ENCODE data around the gene MORN1. TPM values are rescaled to one million over a fixed set of nuclear protein-coding genes. Genes with fewer than 3 reads are reported as not detected.

MORN1 gene
- total RNA-seq, 4 donors from 2014 or later = 4.9 to 21.5 (median 15.9) TPM

DNA sequence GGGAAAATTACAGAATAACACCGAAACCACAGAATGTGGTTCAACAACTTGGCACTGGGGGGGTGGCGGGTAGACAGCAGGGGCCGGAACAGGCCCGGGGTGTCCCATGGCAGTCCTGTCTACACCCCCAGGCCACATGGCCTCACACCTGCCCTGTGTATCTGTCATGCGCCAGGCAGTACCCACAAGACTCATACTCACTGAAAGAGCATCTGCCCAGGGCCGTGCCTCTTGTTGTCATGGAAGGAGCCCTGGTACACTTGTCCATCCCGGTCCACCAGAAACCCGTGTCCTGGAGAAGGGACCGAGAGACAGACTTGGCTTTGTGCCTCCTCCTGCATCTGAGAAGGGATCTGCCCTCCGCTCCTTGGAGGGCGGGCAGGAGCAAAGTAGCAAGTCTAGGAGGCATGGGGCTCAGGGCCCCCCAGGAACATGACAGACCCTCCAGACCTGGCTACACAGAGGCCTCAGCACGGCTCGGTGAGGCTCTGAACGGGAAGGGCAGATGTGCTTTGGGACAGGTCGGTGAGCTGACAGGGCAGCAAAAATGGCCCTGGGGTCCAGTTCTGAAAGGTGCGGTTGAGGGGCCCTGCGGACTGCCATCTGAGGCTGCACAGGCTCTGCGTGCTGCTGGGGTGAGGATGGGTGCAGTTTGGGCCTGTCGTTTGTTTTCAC lies 5.6 kb downstream of the MORN1 start:
- no peaks in the 10 kb centered on the region for H3K9me3 ChIP-seq
- H3K4me3 ChIP-seq = no peak overlapping the region
- H3K36me3 ChIP-seq = no peaks in the 10 kb centered on the region
- peak in 2 of 3 donors; percentile 37 to 42 for DNase-seq
- peaks cover 0 to 21% (median 11%) of the 10 kb centered on the region in 4 donors for H3K4me1 ChIP-seq
- TF ChIP-seq, protein P1, sequence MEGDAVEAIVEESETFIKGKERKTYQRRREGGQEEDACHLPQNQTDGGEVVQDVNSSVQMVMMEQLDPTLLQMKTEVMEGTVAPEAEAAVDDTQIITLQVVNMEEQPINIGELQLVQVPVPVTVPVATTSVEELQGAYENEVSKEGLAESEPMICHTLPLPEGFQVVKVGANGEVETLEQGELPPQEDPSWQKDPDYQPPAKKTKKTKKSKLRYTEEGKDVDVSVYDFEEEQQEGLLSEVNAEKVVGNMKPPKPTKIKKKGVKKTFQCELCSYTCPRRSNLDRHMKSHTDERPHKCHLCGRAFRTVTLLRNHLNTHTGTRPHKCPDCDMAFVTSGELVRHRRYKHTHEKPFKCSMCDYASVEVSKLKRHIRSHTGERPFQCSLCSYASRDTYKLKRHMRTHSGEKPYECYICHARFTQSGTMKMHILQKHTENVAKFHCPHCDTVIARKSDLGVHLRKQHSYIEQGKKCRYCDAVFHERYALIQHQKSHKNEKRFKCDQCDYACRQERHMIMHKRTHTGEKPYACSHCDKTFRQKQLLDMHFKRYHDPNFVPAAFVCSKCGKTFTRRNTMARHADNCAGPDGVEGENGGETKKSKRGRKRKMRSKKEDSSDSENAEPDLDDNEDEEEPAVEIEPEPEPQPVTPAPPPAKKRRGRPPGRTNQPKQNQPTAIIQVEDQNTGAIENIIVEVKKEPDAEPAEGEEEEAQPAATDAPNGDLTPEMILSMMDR (IDR thresholded peaks at IDR 0.05) = no peak
- TF ChIP-seq POLR2A (IDR thresholded peaks at IDR 0.05) = no peak
- no peaks in the 10 kb centered on the region for H3K27me3 ChIP-seq
- H3K27ac ChIP-seq = no peak overlapping the region

DNA sequence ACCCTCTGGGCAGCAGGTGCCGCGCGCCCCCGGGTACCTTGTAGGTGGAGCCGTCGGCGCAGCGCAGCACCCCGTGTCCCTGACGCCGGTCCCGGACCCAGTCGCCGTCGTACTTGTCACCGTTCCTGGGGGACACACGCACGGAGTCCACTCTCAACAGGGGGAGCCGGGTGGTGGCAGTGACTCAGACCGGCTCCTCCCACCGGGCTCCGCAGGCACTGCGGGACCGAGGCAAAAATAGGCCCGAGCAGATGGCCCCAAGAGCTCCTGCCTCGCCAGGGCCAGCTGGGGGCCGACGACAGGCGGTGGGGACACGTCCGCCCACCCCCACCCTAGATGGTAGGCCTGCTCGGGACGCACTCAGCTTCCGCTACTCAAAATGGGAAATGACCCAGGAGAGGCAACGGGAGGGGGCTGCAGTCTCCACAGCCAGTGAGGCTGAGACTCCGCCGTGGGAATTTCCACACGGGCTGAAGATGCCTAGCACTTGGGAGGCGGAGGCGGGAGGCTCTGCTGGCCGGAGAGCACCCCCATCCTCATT lies 6.3 kb downstream of the MORN1 start:
- peaks cover 0 to 14% (median 7%) of the 10 kb centered on the region in 4 donors for H3K4me1 ChIP-seq
- H3K27ac ChIP-seq = peak overlapping the region in 1 of 4 donors; percentile 2
- no peak overlapping the region for H3K4me3 ChIP-seq
- no peaks in the 10 kb centered on the region for H3K36me3 ChIP-seq
- DNase-seq = peak in 2 of 3 donors; percentile 41 to 44
- H3K9me3 ChIP-seq = no peaks in the 10 kb centered on the region
- H3K27me3 ChIP-seq = no peaks in the 10 kb centered on the region
- TF ChIP-seq, protein P1 (IDR thresholded peaks at IDR 0.05) = no peak
- no peak for TF ChIP-seq POLR2A (IDR thresholded peaks at IDR 0.05)

DNA sequence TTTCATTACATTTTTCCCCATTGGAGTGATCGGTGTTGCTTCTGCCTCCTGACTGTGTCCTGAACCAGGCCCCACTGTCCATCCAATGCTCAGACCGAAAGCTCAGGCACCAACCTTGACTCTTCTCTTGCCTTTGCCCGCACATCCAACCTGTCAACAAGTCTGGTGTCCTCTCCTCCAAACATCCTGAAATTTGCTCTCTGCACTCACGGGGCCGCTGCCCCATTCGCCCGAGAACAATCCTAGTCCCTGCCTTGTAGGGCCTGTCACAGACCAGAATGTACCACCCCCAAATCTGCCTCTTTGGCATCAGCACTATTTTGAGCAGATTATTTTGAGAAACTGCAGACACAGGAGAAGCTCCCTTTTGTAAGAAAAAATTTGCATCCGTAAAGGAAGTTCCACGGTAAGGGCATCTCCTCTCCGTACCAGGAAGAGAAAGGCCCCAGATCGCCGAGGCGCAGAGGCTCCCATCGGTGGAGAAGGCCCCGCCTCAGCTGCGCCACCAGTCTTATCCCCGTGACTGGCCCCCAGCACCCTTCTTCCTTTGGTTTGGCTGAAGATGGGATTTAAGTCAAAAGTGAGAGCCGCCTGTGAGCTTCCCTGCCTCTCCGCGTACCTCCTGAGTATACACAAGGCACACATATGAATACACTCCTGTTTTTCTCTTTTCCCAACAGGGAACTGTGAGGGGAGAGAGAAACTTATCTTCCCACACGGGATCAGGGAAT lies 7.1 kb downstream of the MORN1 start:
- no peaks in the 10 kb centered on the region for H3K36me3 ChIP-seq
- H3K27ac ChIP-seq = no peak overlapping the region
- H3K4me3 ChIP-seq = no peak overlapping the region
- peak in 1 of 3 donors; percentile 34 for DNase-seq
- H3K9me3 ChIP-seq = no peaks in the 10 kb centered on the region
- no peaks in the 10 kb centered on the region for H3K27me3 ChIP-seq
- TF ChIP-seq, protein P1 (IDR thresholded peaks at IDR 0.05) = no peak
- TF ChIP-seq POLR2A (IDR thresholded peaks at IDR 0.05) = no peak
- H3K4me1 ChIP-seq = peaks cover 0 to 13% (median 5%) of the 10 kb centered on the region in 4 donors

- Histone ChIP-seq H3K27me3 (no peaks in the 10 kb centered on the region), H3K9me3 (no peaks in the 10 kb centered on the region), H3K4me1 (peaks cover 0 to 13% (median 5%) of the 10 kb centered on the region in 4 donors), H3K4me3 (no peak overlapping the region), H3K27ac (no peak overlapping the region), H3K36me3 (no peaks in the 10 kb centered on the region)
- no peak for TF ChIP-seq POLR2A (IDR thresholded peaks at IDR 0.05)
- TF ChIP-seq, protein P1 (IDR thresholded peaks at IDR 0.05) = no peak
- peak in 1 of 3 donors; percentile 39 for DNase-seq
Measured at GRCh38 chr1:2383576-2383975, 7.8 kb downstream of the MORN1 start.

- peak in 2 of 3 donors; percentile 66 for DNase-seq
- Histone ChIP-seq H3K9me3 (no peaks in the 10 kb centered on the region), H3K4me3 (no peak overlapping the region), H3K36me3 (no peaks in the 10 kb centered on the region), H3K27ac (no peak overlapping the region), H3K4me1 (peaks cover 0 to 13% (median 5%) of the 10 kb centered on the region in 4 donors), H3K27me3 (no peaks in the 10 kb centered on the region)
- TF ChIP-seq, protein P1 (IDR thresholded peaks at IDR 0.05) = peak in 3 of 6 experiments; percentile 41 to 51 (median 41)
- no peak for TF ChIP-seq POLR2A (IDR thresholded peaks at IDR 0.05)
Measured at GRCh38 chr1:2382621-2383361, 8.6 kb downstream of the MORN1 start.
